ENCODE measurements around the gene TNFRSF25. TPM values are rescaled to one million over a fixed set of nuclear protein-coding genes. Genes with fewer than 3 reads are reported as not detected.
"Not testable (repeated sequence)": the region's sequence is repeated elsewhere in the genome, so short reads cannot be mapped to it uniquely, and the experiment has no call there.

TNFRSF25 gene
- total and polyA plus RNA-seq, 8 donors = 0.98 to 26.7 (median 2.6) TPM

DNA sequence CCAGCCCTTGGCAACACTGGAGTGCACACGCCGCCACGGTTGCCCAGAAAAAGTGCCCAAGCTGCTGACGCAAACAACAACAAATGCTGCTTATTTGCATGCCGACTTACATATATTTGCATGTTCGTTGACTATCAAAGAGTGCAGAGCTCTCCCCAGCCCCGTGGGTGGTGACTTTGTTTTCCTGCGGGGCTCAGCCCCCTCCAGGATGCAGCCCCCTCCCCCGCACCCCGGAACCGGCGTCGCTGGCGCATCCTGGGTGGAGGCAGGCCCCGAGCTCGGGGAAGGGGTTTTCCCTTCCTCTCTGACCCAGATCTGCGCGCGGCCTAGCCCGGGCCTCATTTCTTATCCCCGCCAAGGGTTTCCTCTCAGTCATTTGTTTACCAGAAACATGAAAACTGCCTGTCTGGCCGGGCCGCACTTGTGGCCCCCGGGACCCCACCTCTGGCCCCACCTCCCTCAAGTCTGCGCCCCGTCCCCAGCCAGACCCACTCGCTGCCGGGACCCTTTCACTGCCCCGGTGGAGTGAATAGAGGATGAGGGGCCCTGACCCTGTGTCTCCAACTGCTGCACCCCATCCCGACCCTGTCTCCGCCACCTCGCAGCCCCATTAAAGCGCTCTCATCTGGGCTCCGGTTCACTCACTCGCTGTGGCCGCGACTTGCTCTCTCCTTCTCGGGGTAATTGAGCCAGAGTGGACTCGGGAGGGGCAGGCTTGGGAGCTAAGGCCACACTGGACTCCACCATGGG is 5.5 kb downstream of the TNFRSF25 start:
- H3K27ac ChIP-seq = no peak overlapping the region
- H3K27me3 ChIP-seq = no peaks in the 10 kb centered on the region
- no peaks in the 10 kb centered on the region for H3K9me3 ChIP-seq
- no peaks in the 10 kb centered on the region for H3K36me3 ChIP-seq
- intact Hi-C loops (cut with DNase I) = no loop called here
- FAIRE-seq (no peak), DNase-seq (no peak), ATAC-seq (peak in 1 of 4 donors; percentile 25)
- 44% methylated on average over 38 to 39 of the region's 39 CpGs for WGBS, 2 donors
- no peaks in the 10 kb centered on the region for H3K4me1 ChIP-seq
- no peak overlapping the region for H3K4me3 ChIP-seq
- TF ChIP-seq, protein P1, sequence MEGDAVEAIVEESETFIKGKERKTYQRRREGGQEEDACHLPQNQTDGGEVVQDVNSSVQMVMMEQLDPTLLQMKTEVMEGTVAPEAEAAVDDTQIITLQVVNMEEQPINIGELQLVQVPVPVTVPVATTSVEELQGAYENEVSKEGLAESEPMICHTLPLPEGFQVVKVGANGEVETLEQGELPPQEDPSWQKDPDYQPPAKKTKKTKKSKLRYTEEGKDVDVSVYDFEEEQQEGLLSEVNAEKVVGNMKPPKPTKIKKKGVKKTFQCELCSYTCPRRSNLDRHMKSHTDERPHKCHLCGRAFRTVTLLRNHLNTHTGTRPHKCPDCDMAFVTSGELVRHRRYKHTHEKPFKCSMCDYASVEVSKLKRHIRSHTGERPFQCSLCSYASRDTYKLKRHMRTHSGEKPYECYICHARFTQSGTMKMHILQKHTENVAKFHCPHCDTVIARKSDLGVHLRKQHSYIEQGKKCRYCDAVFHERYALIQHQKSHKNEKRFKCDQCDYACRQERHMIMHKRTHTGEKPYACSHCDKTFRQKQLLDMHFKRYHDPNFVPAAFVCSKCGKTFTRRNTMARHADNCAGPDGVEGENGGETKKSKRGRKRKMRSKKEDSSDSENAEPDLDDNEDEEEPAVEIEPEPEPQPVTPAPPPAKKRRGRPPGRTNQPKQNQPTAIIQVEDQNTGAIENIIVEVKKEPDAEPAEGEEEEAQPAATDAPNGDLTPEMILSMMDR (IDR thresholded peaks at IDR 0.05) = no peak

DNA sequence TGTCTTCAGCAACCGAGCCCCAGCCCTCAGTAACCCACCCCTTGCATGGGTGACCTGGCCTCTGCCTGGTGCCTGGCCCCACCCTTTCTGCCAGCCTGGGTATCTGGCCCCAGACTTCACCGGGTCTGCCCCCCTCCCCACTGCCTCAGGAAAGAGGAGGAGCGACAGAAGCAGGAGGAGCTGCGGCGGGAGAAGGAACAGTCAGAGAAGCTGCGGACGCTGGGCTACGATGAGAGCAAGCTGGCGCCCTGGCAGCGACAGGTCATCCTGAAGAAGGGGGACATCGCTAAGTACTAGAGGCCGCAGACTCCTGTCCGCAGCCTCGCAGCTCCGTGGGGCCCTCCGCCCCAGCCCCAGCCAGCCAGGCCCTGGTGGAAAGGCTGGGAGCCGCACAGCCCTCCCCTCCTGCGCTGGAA is 6.1 kb downstream of the TNFRSF25 start:
- no peak for ATAC-seq

DNA sequence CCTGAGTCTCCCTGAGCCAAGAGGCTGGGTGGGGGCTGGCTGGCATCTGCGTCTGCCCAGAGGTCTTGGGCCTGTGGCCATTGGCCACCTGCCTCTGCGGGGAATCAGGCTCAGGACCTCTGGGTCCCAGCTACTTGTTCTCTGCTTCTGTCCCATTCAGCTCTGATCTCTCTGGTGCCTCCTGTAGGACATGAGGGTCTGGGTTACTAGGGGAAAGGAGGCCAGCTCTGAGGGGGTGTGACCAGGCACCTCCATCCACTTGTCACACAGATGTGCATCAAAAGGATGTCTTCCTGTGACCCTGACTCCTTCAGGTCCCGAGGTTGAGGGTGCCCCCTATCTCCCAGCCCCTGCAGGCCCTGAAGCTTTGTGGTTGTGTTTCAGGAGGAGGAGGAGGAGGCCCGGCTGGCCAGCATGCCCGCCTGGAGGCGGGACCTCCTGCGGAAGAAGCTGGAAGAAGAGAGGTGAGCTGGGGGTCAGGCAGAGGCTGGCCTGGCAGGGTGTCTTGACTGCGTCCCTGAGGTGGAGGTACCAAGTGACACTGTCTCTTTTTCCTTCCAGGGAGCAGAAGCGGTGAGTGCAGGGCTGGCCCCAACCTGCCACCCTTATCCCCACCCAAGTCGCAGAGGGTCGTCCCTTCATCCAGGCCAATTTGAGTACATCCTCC is 9.0 kb downstream of the TNFRSF25 start:
- peaks cover 0 to 10% (median 0%) of the 10 kb centered on the region in 4 donors for H3K27me3 ChIP-seq
- 67 to 80% methylated on average over 11 of the region's 11 CpGs for WGBS, 2 donors
- TF ChIP-seq, protein P1 (IDR thresholded peaks at IDR 0.05) = no peak
- DNase-seq (no peak), ATAC-seq (no peak), FAIRE-seq (no peak)
- no peaks in the 10 kb centered on the region for H3K9me3 ChIP-seq
- H3K4me3 ChIP-seq = no peak overlapping the region
- H3K36me3 ChIP-seq = no peaks in the 10 kb centered on the region
- H3K27ac ChIP-seq = no peak overlapping the region
- H3K4me1 ChIP-seq = no peaks in the 10 kb centered on the region
- intact Hi-C loops (cut with DNase I) = no loop called here

More for the DNA sequence above, 6.1 kb downstream of the TNFRSF25 start:
- Histone ChIP-seq H3K36me3 (no peaks in the 10 kb centered on the region), H3K4me3 (no peak overlapping the region), H3K27me3 (no peaks in the 10 kb centered on the region), H3K27ac (no peak overlapping the region), H3K9me3 (no peaks in the 10 kb centered on the region), H3K4me1 (no peaks in the 10 kb centered on the region)
- 39 to 50% methylated on average over 12 to 18 of the region's 18 CpGs for WGBS, 2 donors
- TF ChIP-seq, protein P1 (IDR thresholded peaks at IDR 0.05) = no peak
- intact Hi-C loops (cut with DNase I) = no loop called here
- DNase-seq = peak in 1 of 6 donors; percentile 47
- FAIRE-seq = no peak

DNA sequence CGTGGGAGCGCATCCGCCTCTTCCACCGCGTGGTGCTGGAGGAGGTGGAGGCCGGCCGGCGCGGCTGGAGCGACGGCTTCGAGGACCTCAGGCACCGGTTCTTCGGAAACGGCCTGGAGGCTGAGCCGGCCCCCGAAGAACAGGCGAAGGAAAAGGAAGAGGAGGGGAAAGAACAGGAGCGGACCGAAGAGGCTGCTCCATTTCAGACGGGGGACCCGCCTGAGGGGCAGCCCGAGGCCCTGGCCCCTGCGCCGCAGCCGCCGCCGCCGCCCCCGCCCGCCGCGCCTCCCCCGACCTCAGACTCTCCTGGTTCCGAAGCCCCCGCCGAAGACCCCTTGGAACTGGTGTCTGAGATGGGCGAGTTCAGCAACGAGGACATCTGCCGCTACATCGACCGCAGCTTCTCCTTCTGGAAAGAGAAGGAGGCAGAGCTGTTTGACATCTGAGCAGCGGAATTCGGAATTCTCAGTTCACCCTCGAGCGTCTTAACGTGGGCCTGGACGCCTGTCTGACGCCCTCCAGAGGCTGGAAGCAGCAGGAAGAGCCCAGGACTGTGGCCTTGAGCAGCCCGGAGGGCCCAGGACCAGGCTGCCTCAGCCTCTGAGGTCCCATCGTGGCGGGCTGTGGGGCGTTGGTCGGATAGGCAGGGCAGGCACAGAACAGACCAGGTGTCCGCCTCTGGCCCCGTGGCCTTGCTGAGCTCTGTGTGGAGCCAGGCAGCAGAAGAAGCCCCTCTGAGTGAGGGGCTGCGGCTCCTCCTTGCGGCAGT is 10.0 kb downstream of the TNFRSF25 start:
- H3K4me1 ChIP-seq; H3K27me3 ChIP-seq; H3K9me3 ChIP-seq; ATAC-seq; H3K36me3 ChIP-seq; intact Hi-C loops (cut with DNase I); FAIRE-seq; H3K4me3 ChIP-seq; H3K27ac ChIP-seq: not testable (repeated sequence)
- peak in 2 of 6 donors; percentile 45 to 51 for DNase-seq
- 41 to 49% methylated on average over 53 to 58 of the region's 58 CpGs for WGBS, 2 donors

Data from pancreas (tissue), 10 donors.